ENCODE data around the gene SPAG4.

SPAG4 gene

DNA sequence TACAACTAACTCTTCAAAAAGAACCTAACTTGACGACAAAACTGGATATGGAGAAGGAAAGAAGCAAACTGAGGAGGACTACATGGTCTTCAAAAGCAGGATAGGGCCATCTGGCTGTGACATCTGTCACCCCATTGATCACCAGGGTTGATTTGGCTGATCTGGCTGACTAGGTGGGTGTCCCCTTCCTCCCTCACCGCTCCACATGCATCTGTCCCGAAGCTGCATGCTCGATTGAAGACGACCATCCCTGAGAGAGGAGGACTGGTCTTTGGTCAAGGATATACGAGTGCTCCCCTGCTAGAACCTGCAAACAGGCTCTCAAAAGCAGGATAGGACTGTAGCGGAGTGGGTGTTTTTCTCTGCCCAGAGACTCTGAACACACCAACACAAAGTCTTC, 27.4 kb downstream of the SPAG4 start:
- ChIA-PET POLR2A (no interaction called here), CTCF (interaction anchor here (0.9 to 1.3 kb wide), 2 partner anchors 13 to 19 kb away, joined by 3 to 4 read pairs; no protein-coding TSS in a partner anchor)
- H3K4me1 ChIP-seq (ENCODE audit: control extremely low read depth in 1 of 4, control insufficient read depth in 4 of 4, insufficient read depth in 4 of 4, low read length in 3 of 4), result peaks cover 0 to 9% (median 5%) of the 10 kb centered on the region in 4 experiments
- no peaks in the 10 kb centered on the region for H3K27me3 ChIP-seq (replicated peaks in 2 of 5; ENCODE audit: control insufficient read depth in 4 of 5, insufficient read depth in 5 of 5, low read length in 4 of 5)
- no peaks in the 10 kb centered on the region for H3K9me3 ChIP-seq (ENCODE audit: control extremely low read depth in 1 of 5, control insufficient read depth in 4 of 5, insufficient read depth in 2 of 5, low read depth in 1 of 5, low read length in 4 of 5)
- WGBS (ENCODE audit: insufficient coverage), result 100% methylated on average over 5 of the region's 7 CpGs
- H3K36me3 ChIP-seq (ENCODE audit: control insufficient read depth in 4 of 4, insufficient read depth in 4 of 4, low read length in 3 of 4), result peaks cover 0 to 29% (median 8%) of the 10 kb centered on the region in 4 experiments
- H3K27ac ChIP-seq (ENCODE audit: insufficient read depth in 1 of 2, low read depth in 1 of 2, low read length in 2 of 2, poor library complexity in 1 of 2, severe bottlenecking in 2 of 2), result no peak overlapping the region
- H3K4me3 ChIP-seq (ENCODE audit: control insufficient read depth in 1 of 7, extremely low read depth in 1 of 7, insufficient read depth in 4 of 7, low read depth in 2 of 7, low read length in 6 of 7), result no peak overlapping the region
- DNase-seq, result no peak

GRCh38 chr20:35644806-35645205, 29.2 kb downstream of the SPAG4 start:
- Histone ChIP-seq H3K27me3 (replicated peaks in 2 of 5; ENCODE audit: control insufficient read depth in 4 of 5, insufficient read depth in 5 of 5, low read length in 4 of 5) (no peaks in the 10 kb centered on the region), H3K27ac (ENCODE audit: insufficient read depth in 1 of 2, low read depth in 1 of 2, low read length in 2 of 2, poor library complexity in 1 of 2, severe bottlenecking in 2 of 2) (no peak overlapping the region), H3K4me1 (ENCODE audit: control extremely low read depth in 1 of 4, control insufficient read depth in 4 of 4, insufficient read depth in 4 of 4, low read length in 3 of 4) (peaks cover 0 to 9% (median 5%) of the 10 kb centered on the region in 4 experiments), H3K4me3 (ENCODE audit: control insufficient read depth in 1 of 7, extremely low read depth in 1 of 7, insufficient read depth in 4 of 7, low read depth in 2 of 7, low read length in 6 of 7) (no peak overlapping the region), H3K36me3 (ENCODE audit: control insufficient read depth in 4 of 4, insufficient read depth in 4 of 4, low read length in 3 of 4) (peaks cover 0 to 29% (median 9%) of the 10 kb centered on the region in 4 experiments), H3K9me3 (ENCODE audit: control extremely low read depth in 1 of 5, control insufficient read depth in 4 of 5, insufficient read depth in 2 of 5, low read depth in 1 of 5, low read length in 4 of 5) (no peaks in the 10 kb centered on the region)
- no peak for DNase-seq
- CTCF ChIA-PET, result interaction anchor here (1.3 kb wide), 1 partner anchor 10 kb away, joined by 7 read pairs; no protein-coding TSS in a partner anchor
- WGBS (ENCODE audit: insufficient coverage), result 100% methylated on average over 1 of the region's 2 CpGs
- POLR2A ChIA-PET, result no interaction called here

GRCh38 chr20:35648836-35649235, 33.2 kb downstream of the SPAG4 start:
- Histone ChIP-seq H3K4me3 (ENCODE audit: control insufficient read depth in 1 of 7, extremely low read depth in 1 of 7, insufficient read depth in 4 of 7, low read depth in 2 of 7, low read length in 6 of 7) (no peak overlapping the region), H3K36me3 (ENCODE audit: control insufficient read depth in 4 of 4, insufficient read depth in 4 of 4, low read length in 3 of 4) (peaks cover 9 to 52% (median 21%) of the 10 kb centered on the region in 4 experiments), H3K4me1 (ENCODE audit: control extremely low read depth in 1 of 4, control insufficient read depth in 4 of 4, insufficient read depth in 4 of 4, low read length in 3 of 4) (peaks cover 0 to 2% (median 0%) of the 10 kb centered on the region in 4 experiments), H3K27me3 (replicated peaks in 2 of 5; ENCODE audit: control insufficient read depth in 4 of 5, insufficient read depth in 5 of 5, low read length in 4 of 5) (no peaks in the 10 kb centered on the region), H3K27ac (ENCODE audit: insufficient read depth in 1 of 2, low read depth in 1 of 2, low read length in 2 of 2, poor library complexity in 1 of 2, severe bottlenecking in 2 of 2) (no peak overlapping the region), H3K9me3 (ENCODE audit: control extremely low read depth in 1 of 5, control insufficient read depth in 4 of 5, insufficient read depth in 2 of 5, low read depth in 1 of 5, low read length in 4 of 5) (no peaks in the 10 kb centered on the region)
- DNase-seq, result no peak
- ChIA-PET CTCF (interaction anchor here (1.1 to 2.1 kb wide), 5 partner anchors 8 to 45 kb away, joined by 3 to 5 read pairs (median 3); no protein-coding TSS in a partner anchor), POLR2A (no interaction called here)

- Histone ChIP-seq H3K4me1 (ENCODE audit: control extremely low read depth in 1 of 4, control insufficient read depth in 4 of 4, insufficient read depth in 4 of 4, low read length in 3 of 4) (peaks cover 0 to 1% (median 0%) of the 10 kb centered on the region in 4 experiments), H3K4me3 (ENCODE audit: control insufficient read depth in 1 of 7, extremely low read depth in 1 of 7, insufficient read depth in 4 of 7, low read depth in 2 of 7, low read length in 6 of 7) (no peak overlapping the region), H3K27me3 (replicated peaks in 2 of 5; ENCODE audit: control insufficient read depth in 4 of 5, insufficient read depth in 5 of 5, low read length in 4 of 5) (no peaks in the 10 kb centered on the region), H3K36me3 (ENCODE audit: control insufficient read depth in 4 of 4, insufficient read depth in 4 of 4, low read length in 3 of 4) (peaks cover 21 to 53% (median 33%) of the 10 kb centered on the region in 4 experiments), H3K9me3 (ENCODE audit: control extremely low read depth in 1 of 5, control insufficient read depth in 4 of 5, insufficient read depth in 2 of 5, low read depth in 1 of 5, low read length in 4 of 5) (no peaks in the 10 kb centered on the region), H3K27ac (ENCODE audit: insufficient read depth in 1 of 2, low read depth in 1 of 2, low read length in 2 of 2, poor library complexity in 1 of 2, severe bottlenecking in 2 of 2) (no peak overlapping the region)
- WGBS (ENCODE audit: insufficient coverage), result no CpG with 5 or more reads among the region's 3 CpGs
- CTCF ChIA-PET, result interaction anchor here (2.1 kb wide), 1 partner anchor 47 kb away, joined by 5 read pairs; no protein-coding TSS in a partner anchor
- POLR2A ChIA-PET, result no interaction called here
- DNase-seq, result no peak
Observed at GRCh38 chr20:35650632-35651031, 35.0 kb downstream of the SPAG4 start.

DNA sequence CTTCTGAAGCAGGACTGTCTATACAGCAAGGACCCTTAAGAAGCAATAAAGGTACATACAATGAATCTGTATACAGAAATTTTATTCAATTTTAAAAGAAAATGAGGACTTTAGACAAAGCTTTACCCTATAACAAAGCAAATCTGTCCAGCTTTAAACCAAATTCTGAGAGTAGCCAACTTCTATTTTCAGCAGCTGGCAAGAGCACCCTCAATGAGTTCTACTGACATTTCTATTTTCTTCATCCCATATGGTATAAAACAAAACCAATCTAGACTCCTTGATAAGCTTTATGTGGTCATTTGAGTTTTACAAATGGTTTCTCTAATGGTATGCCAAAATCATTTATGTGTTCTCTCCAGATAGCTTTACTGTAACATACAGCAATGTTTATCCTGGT, 36.3 kb downstream of the SPAG4 start:
- no peaks in the 10 kb centered on the region for H3K9me3 ChIP-seq (ENCODE audit: control extremely low read depth in 1 of 5, control insufficient read depth in 4 of 5, insufficient read depth in 2 of 5, low read depth in 1 of 5, low read length in 4 of 5)
- CTCF ChIA-PET, result interaction anchor here (0.8 to 1.8 kb wide), 3 partner anchors 15 to 35 kb away, joined by 3 to 4 read pairs (median 4); no protein-coding TSS in a partner anchor
- no peak overlapping the region for H3K27ac ChIP-seq (ENCODE audit: insufficient read depth in 1 of 2, low read depth in 1 of 2, low read length in 2 of 2, poor library complexity in 1 of 2, severe bottlenecking in 2 of 2)
- H3K4me1 ChIP-seq (ENCODE audit: control extremely low read depth in 1 of 4, control insufficient read depth in 4 of 4, insufficient read depth in 4 of 4, low read length in 3 of 4), result peaks cover 0 to 1% (median 0%) of the 10 kb centered on the region in 4 experiments
- H3K27me3 ChIP-seq (replicated peaks in 2 of 5; ENCODE audit: control insufficient read depth in 4 of 5, insufficient read depth in 5 of 5, low read length in 4 of 5), result no peaks in the 10 kb centered on the region
- POLR2A ChIA-PET, result no interaction called here
- peaks cover 22 to 54% (median 33%) of the 10 kb centered on the region in 4 experiments for H3K36me3 ChIP-seq (ENCODE audit: control insufficient read depth in 4 of 4, insufficient read depth in 4 of 4, low read length in 3 of 4)
- H3K4me3 ChIP-seq (ENCODE audit: control insufficient read depth in 1 of 7, extremely low read depth in 1 of 7, insufficient read depth in 4 of 7, low read depth in 2 of 7, low read length in 6 of 7), result no peak overlapping the region
- DNase-seq, result no peak

DNA sequence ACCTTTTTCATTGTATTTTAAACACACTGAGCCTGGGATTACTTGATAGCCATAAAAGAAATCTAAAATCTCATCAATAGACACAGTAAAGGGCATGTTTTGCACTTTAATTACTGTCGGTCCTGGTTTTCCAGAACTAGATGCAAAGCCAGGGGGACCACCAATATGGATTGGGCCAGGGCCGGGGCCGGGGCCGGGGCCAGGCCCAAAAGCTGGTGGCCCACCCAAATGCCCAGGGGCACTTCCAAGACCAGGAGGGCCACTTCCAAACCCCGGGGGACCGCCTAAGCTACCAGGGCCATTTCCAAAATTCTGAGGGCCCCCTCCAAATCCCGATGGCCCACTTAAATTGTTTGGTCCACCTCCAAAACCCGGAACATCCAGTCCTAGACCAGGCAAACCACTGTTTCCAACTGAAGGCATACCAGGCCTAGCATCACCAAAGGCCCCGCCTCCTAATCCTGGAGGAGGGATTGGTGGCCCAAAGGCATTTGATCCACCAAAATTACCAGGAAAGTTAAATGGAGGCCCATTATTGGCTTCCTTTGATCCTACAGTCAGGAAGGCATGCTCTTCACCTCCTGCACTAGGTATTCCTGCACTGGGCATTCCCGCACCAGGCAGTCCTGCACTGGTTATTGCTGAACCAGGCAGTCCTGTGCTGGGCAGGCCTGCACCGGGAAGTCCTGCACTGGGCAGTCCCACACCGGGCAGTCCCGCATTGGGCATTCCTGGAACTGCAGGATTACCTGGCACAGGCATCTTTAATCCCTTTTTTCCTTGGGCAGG, 37.2 kb downstream of the SPAG4 start:
- WGBS (ENCODE audit: insufficient coverage), result 94% methylated on average over 13 of the region's 13 CpGs
- H3K4me3 ChIP-seq (ENCODE audit: control insufficient read depth in 1 of 7, extremely low read depth in 1 of 7, insufficient read depth in 4 of 7, low read depth in 2 of 7, low read length in 6 of 7), result no peak overlapping the region
- H3K27ac ChIP-seq (ENCODE audit: insufficient read depth in 1 of 2, low read depth in 1 of 2, low read length in 2 of 2, poor library complexity in 1 of 2, severe bottlenecking in 2 of 2), result no peak overlapping the region
- ChIA-PET CTCF (interaction anchor here (0.8 to 1.8 kb wide), 5 partner anchors 11 to 35 kb away, joined by 3 to 5 read pairs (median 4); partner anchors contain the start of genes CPNE1 and RBM12), POLR2A (no interaction called here)
- H3K4me1 ChIP-seq (ENCODE audit: control extremely low read depth in 1 of 4, control insufficient read depth in 4 of 4, insufficient read depth in 4 of 4, low read length in 3 of 4), result peaks cover 0 to 8% (median 3%) of the 10 kb centered on the region in 4 experiments
- peaks cover 22 to 55% (median 29%) of the 10 kb centered on the region in 4 experiments for H3K36me3 ChIP-seq (ENCODE audit: control insufficient read depth in 4 of 4, insufficient read depth in 4 of 4, low read length in 3 of 4)
- H3K27me3 ChIP-seq (replicated peaks in 2 of 5; ENCODE audit: control insufficient read depth in 4 of 5, insufficient read depth in 5 of 5, low read length in 4 of 5), result no peaks in the 10 kb centered on the region
- no peaks in the 10 kb centered on the region for H3K9me3 ChIP-seq (ENCODE audit: control extremely low read depth in 1 of 5, control insufficient read depth in 4 of 5, insufficient read depth in 2 of 5, low read depth in 1 of 5, low read length in 4 of 5)
- DNase-seq, result no peak

DNA sequence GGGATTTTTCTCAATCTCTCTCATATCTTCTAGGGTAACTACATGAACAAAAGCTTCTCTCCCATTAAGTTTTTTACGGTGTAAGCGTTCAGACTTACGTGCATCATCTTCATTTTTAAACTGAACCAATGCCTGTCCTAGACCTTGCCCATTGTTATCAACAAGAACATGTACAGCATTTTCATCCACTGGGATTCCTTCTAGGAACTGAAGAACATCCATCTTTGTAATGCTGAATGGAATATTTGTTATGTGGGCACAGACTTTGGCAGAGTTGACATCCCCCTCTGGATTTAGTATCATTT, 37.8 kb downstream of the SPAG4 start:
- Histone ChIP-seq H3K9me3 (ENCODE audit: control extremely low read depth in 1 of 5, control insufficient read depth in 4 of 5, insufficient read depth in 2 of 5, low read depth in 1 of 5, low read length in 4 of 5) (no peaks in the 10 kb centered on the region), H3K4me3 (ENCODE audit: control insufficient read depth in 1 of 7, extremely low read depth in 1 of 7, insufficient read depth in 4 of 7, low read depth in 2 of 7, low read length in 6 of 7) (no peak overlapping the region), H3K27me3 (replicated peaks in 2 of 5; ENCODE audit: control insufficient read depth in 4 of 5, insufficient read depth in 5 of 5, low read length in 4 of 5) (no peaks in the 10 kb centered on the region), H3K27ac (ENCODE audit: insufficient read depth in 1 of 2, low read depth in 1 of 2, low read length in 2 of 2, poor library complexity in 1 of 2, severe bottlenecking in 2 of 2) (no peak overlapping the region), H3K4me1 (ENCODE audit: control extremely low read depth in 1 of 4, control insufficient read depth in 4 of 4, insufficient read depth in 4 of 4, low read length in 3 of 4) (peaks cover 0 to 12% (median 4%) of the 10 kb centered on the region in 4 experiments), H3K36me3 (ENCODE audit: control insufficient read depth in 4 of 4, insufficient read depth in 4 of 4, low read length in 3 of 4) (peaks cover 21 to 55% (median 28%) of the 10 kb centered on the region in 4 experiments)
- POLR2A ChIA-PET, result no interaction called here
- WGBS (ENCODE audit: insufficient coverage), result 100% methylated on average over 2 of the region's 3 CpGs
- DNase-seq, result no peak
- CTCF ChIA-PET, result interaction anchor here (1.1 to 1.8 kb wide), 3 partner anchors 11 to 22 kb away, joined by 4 to 5 read pairs (median 4); partner anchors contain the start of genes CPNE1 and RBM12

Measured in common myeloid progenitor, CD34-positive (primary cell).